Breast epithelium (tissue), 3 donors: ENCODE results near the gene DOCK3.

Source experiments
- POLR2A ChIP-seq: fragments of 450-650 bp; IDR thresholded peaks from one replicate; pipeline ENCODE4 v1.6.1; 2016; ENCODE audit warnings: antibody characterized with exemption, mild to moderate bottlenecking, moderate library complexity
- POLR2AphosphoS5 ChIP-seq, 3 donors: sonication (generic); formaldehyde crosslinking; IDR thresholded peaks; one replicate each; pipeline ENCODE4 v1.6.1; 2017; ENCODE audit warnings: antibody characterized with exemption in 3 of 3
- TF ChIP-seq, protein P1 (sequence below), 3 donors: fragments of 450-650 bp; IDR thresholded peaks; one replicate each; pipeline ENCODE4 v1.5.1; 2016 to 2017; ENCODE audit warnings: antibody characterized with exemption in 3 of 3, mild to moderate bottlenecking in 3 of 3, moderate library complexity in 3 of 3

DNA sequence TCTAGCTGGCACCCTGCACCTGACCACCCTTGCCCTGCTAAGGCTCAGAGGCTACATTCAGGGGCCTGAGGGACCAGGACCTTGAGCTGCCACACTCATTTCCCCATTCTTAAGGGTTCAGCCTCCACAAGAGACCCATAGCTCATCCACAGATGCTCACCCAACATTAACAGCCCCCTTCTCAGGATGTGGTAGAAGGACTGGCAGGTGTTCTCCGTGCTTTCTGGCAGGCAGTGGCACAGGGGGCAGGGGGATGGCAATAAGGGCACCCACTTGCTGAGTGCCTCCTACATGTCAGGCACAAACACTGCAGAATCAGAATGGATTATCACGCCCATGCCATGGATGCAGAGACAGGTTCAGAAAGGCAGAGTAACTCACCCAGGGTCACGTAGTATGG lies 48.3 kb upstream of the DOCK3 start:
- TF ChIP-seq, protein P1, sequence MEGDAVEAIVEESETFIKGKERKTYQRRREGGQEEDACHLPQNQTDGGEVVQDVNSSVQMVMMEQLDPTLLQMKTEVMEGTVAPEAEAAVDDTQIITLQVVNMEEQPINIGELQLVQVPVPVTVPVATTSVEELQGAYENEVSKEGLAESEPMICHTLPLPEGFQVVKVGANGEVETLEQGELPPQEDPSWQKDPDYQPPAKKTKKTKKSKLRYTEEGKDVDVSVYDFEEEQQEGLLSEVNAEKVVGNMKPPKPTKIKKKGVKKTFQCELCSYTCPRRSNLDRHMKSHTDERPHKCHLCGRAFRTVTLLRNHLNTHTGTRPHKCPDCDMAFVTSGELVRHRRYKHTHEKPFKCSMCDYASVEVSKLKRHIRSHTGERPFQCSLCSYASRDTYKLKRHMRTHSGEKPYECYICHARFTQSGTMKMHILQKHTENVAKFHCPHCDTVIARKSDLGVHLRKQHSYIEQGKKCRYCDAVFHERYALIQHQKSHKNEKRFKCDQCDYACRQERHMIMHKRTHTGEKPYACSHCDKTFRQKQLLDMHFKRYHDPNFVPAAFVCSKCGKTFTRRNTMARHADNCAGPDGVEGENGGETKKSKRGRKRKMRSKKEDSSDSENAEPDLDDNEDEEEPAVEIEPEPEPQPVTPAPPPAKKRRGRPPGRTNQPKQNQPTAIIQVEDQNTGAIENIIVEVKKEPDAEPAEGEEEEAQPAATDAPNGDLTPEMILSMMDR (IDR thresholded peaks at IDR 0.05), result no peak
- TF ChIP-seq POLR2A (no peak), POLR2AphosphoS5 (IDR thresholded peaks at IDR 0.05) (no peak)
